Nephron progenitor cell (in vitro differentiated cells): Measurements from ENCODE around the gene PYGO2.
A peak's percentile ranks its signal among the peaks of the same experiment; 100 is the strongest.

Experiments used
- DNase-seq: peaks from one replicate; pipeline ENCODE4 v3.0.0; 2021
- H3K27ac Mint-ChIP-seq: 2 replicates; pipeline ENCODE4 v1.8.0; 2021; ENCODE audit warnings: mild to moderate bottlenecking, moderate library complexity, mixed read lengths
- H3K27me3 Mint-ChIP-seq: 2 replicates; pipeline ENCODE4 v1.8.0; 2021; ENCODE audit warnings: mild to moderate bottlenecking, low read depth, mixed read lengths; ENCODE audit not compliant: poor library complexity
- H3K36me3 Mint-ChIP-seq: 2 replicates; pipeline ENCODE4 v1.8.0; 2021; ENCODE audit warnings: low read depth, mixed read lengths
- H3K4me1 Mint-ChIP-seq: 2 replicates; pipeline ENCODE4 v1.8.0; 2021; ENCODE audit warnings: mixed read lengths
- H3K4me3 Mint-ChIP-seq: 2 replicates; pipeline ENCODE4 v1.8.0; 2021; ENCODE audit warnings: mild to moderate bottlenecking, moderate library complexity, mixed read lengths
- H3K9me3 Mint-ChIP-seq: 2 replicates; pipeline ENCODE4 v1.8.0; 2021; ENCODE audit warnings: mild to moderate bottlenecking, moderate library complexity, mixed read lengths
- TF ChIP-seq, protein P1 (sequence below): fragments of 200-600 bp; sonication (generic); IDR thresholded peaks from 2 replicates; pipeline ENCODE4 v1.5.0; 2021; ENCODE audit warnings: antibody characterized with exemption

PYGO2 gene

GRCh38 chr1:154971341-154971998 is 9.9 kb upstream of the PYGO2 start:
- H3K4me1 Mint-ChIP-seq, result peaks cover 52% of the 10 kb centered on the region
- TF ChIP-seq, protein P1, sequence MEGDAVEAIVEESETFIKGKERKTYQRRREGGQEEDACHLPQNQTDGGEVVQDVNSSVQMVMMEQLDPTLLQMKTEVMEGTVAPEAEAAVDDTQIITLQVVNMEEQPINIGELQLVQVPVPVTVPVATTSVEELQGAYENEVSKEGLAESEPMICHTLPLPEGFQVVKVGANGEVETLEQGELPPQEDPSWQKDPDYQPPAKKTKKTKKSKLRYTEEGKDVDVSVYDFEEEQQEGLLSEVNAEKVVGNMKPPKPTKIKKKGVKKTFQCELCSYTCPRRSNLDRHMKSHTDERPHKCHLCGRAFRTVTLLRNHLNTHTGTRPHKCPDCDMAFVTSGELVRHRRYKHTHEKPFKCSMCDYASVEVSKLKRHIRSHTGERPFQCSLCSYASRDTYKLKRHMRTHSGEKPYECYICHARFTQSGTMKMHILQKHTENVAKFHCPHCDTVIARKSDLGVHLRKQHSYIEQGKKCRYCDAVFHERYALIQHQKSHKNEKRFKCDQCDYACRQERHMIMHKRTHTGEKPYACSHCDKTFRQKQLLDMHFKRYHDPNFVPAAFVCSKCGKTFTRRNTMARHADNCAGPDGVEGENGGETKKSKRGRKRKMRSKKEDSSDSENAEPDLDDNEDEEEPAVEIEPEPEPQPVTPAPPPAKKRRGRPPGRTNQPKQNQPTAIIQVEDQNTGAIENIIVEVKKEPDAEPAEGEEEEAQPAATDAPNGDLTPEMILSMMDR, result no peak
- no peak for DNase-seq
- peak overlapping the region; percentile 95 for H3K27ac Mint-ChIP-seq
- H3K9me3 Mint-ChIP-seq, result no peaks in the 10 kb centered on the region
- H3K4me3 Mint-ChIP-seq, result peak overlapping the region; percentile 88
- no peaks in the 10 kb centered on the region for H3K27me3 Mint-ChIP-seq
- H3K36me3 Mint-ChIP-seq, result peaks cover 20% of the 10 kb centered on the region

GRCh38 chr1:154970631-154971340 is 9.2 kb upstream of the PYGO2 start, which contains the start of gene SHC1:
Gene SHC1, minus strand, starts transcription at chr1:154970747. Its CDS starts 221 bp downstream, at chr1:154970526.
- no peaks in the 10 kb centered on the region for H3K9me3 Mint-ChIP-seq
- H3K4me3 Mint-ChIP-seq, result peak within 1 kb of the TSS; percentile 88
- peaks cover 52% of the 10 kb centered on the region for H3K4me1 Mint-ChIP-seq
- H3K27ac Mint-ChIP-seq, result peak within 1 kb of the TSS; percentile 95
- no peaks in the 10 kb centered on the region for H3K27me3 Mint-ChIP-seq
- TF ChIP-seq, protein P1, result no peak
- peaks cover 21% of the 10 kb centered on the region for H3K36me3 Mint-ChIP-seq
- DNase-seq, result peak; percentile 91

GRCh38 chr1:154969860-154970452 is 8.4 kb upstream of the PYGO2 start:
- Mint-ChIP-seq H3K27ac (peak overlapping the region; percentile 69), H3K4me1 (peaks cover 52% of the 10 kb centered on the region)

DNA sequence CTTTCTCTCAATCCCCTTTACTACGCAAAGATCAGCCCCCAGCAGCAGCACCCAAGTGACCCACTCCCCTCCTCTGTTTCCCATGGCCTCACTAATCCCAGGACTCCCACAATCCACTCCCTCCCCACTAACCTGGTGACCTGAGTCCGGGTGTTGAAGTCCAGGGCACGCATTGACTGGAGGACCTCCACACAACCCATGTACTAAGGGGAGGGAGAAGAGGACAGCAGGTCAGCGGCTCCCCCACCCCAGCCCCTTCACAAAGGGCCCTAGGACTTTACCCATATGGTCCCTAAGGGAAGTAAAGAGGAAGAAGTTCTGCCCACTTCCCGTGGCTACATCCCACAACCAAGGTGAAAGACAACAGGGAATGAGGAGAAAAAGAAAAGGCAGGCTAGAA is 7.7 kb upstream of the PYGO2 start:
- no peak for DNase-seq
- H3K4me1 Mint-ChIP-seq, result peaks cover 52% of the 10 kb centered on the region
- peak overlapping the region; percentile 69 for H3K27ac Mint-ChIP-seq
- H3K36me3 Mint-ChIP-seq, result peaks cover 34% of the 10 kb centered on the region
- H3K27me3 Mint-ChIP-seq, result no peaks in the 10 kb centered on the region
- TF ChIP-seq, protein P1, result no peak
- peak overlapping the region; percentile 88 for H3K4me3 Mint-ChIP-seq
- no peaks in the 10 kb centered on the region for H3K9me3 Mint-ChIP-seq

More at GRCh38 chr1:154969860-154970452, 8.4 kb upstream of the PYGO2 start:
- Mint-ChIP-seq H3K4me3 (peak overlapping the region; percentile 88), H3K36me3 (peaks cover 29% of the 10 kb centered on the region), H3K9me3 (no peaks in the 10 kb centered on the region), H3K27me3 (no peaks in the 10 kb centered on the region)
- TF ChIP-seq, protein P1, result no peak
- DNase-seq, result no peak

DNA sequence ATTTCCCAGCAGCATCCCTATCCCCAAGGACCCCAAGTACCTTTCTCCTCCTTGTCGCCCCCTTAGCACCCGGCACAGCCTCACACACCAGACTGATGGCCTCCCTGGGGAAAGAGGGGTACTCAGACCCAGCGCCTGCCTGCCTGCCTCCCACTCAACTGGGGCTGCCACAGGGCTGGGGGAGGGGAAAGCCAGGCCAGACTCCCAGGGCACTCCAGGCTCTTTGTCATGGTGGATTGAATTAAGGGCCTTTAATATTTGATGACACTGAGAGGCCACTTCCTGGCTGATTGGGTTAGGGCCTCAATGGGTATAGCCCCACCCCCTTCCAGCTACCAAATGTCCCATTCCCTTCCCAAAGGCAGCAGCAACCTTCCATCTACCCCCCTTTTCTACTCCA is 7.1 kb upstream of the PYGO2 start:
- Mint-ChIP-seq H3K36me3 (peaks cover 39% of the 10 kb centered on the region), H3K9me3 (no peaks in the 10 kb centered on the region), H3K27me3 (no peaks in the 10 kb centered on the region), H3K4me3 (peak overlapping the region; percentile 88), H3K27ac (peak overlapping the region; percentile 85), H3K4me1 (peaks cover 57% of the 10 kb centered on the region)
- TF ChIP-seq, protein P1, result no peak
- no peak for DNase-seq
